Small intestine (tissue), 7 donors: ENCODE data around the gene UBE2V1. TPM values are rescaled to one million over a fixed set of nuclear protein-coding genes. Genes with fewer than 3 reads are reported as not detected.

Source experiments
- DNase-seq, 2 donors: peaks; one replicate each; pipeline versions ENCODE4 v3.0.0 to v3.0.0-alpha.2; 2013
- FAIRE-seq: peaks from 2 replicates; lab custom pipeline; 2012; peaks lifted over from hg19 to GRCh38; lab: Jason Lieb, UNC
- H3K27ac ChIP-seq, 3 donors: one replicate each; pipeline ENCODE4 v1.5.1; 2013; ENCODE audit warnings: low read length in 2 of 3, mild to moderate bottlenecking in 2 of 3, control low read depth in 1 of 3, inconsistent platforms in 1 of 3, low read depth in 1 of 3, moderate library complexity in 1 of 3
- H3K27me3 ChIP-seq, 3 donors: one replicate each; pipeline ENCODE4 v1.6.1; 2013; ENCODE audit warnings: low read length in 3 of 3, inconsistent platforms in 1 of 3; ENCODE audit not compliant: control insufficient read depth in 3 of 3, insufficient read depth in 3 of 3
- H3K36me3 ChIP-seq, 3 donors: one replicate each; pipeline ENCODE4 v1.6.1; 2013; ENCODE audit warnings: low read length in 3 of 3, inconsistent platforms in 1 of 3, low read depth in 1 of 3, mild to moderate bottlenecking in 1 of 3, moderate library complexity in 1 of 3; ENCODE audit not compliant: control insufficient read depth in 3 of 3, insufficient read depth in 2 of 3
- H3K4me1 ChIP-seq, 3 donors: one replicate each; pipeline ENCODE4 v1.6.1; 2013; ENCODE audit warnings: low read length in 2 of 3, inconsistent platforms in 1 of 3, low read depth in 1 of 3, mild to moderate bottlenecking in 1 of 3, moderate library complexity in 1 of 3; ENCODE audit not compliant: control insufficient read depth in 3 of 3, insufficient read depth in 2 of 3
- H3K4me3 ChIP-seq, 3 donors: one replicate each; pipeline ENCODE4 v1.5.1; 2013; ENCODE audit warnings: low read length in 3 of 3, control low read depth in 1 of 3, inconsistent platforms in 1 of 3, low read depth in 1 of 3, mild to moderate bottlenecking in 1 of 3, moderate library complexity in 1 of 3
- H3K9me3 ChIP-seq, 2 donors: one replicate each; pipeline ENCODE4 v1.6.1; 2013; ENCODE audit warnings: low read depth in 1 of 2, low read length in 1 of 2; ENCODE audit not compliant: control insufficient read depth in 2 of 2, insufficient read depth in 1 of 2
- WGBS, 3 donors: extraction: QIAGEN DNeasy Blood & Tissue Kit; methylation state at CpG; one replicate each; pipeline ENCODE4 v1.1.7; 2013; 5-methylcytosine and 5-hydroxymethylcytosine counted together
- polyA plus RNA-seq, 4 donors: library from polyadenylated mRNA; stranded (reverse) in 3 of 4; unstranded in 1 of 4; fragments of 200-250 nt in 3 of 4; fragments of 120-200 nt in 1 of 4; gene quantifications; one replicate each; pipeline versions ENCODE4 v1.2.1 to v1.2.3, GENCODE V29; 2013
- donor health status: healthy with polysubstance abuse.
- donor health status: control.
- donor health status: control.
- donor health status: Bipolar disorder and iron deficiency.
- donor health status: healthy.

The UBE2V1 gene
- polyA plus RNA-seq, 4 donors, result 72.7 to 123 (median 80.4) TPM

GRCh38 chr20:50053362-50054230, 59.4 kb downstream of the UBE2V1 start:
- DNase-seq, result peak in 1 of 2 donors; percentile 16
- H3K4me3 ChIP-seq, result no peak overlapping the region
- no peak for FAIRE-seq
- H3K36me3 ChIP-seq, result no peaks in the 10 kb centered on the region
- H3K4me1 ChIP-seq, result peaks cover 0 to 8% (median 0%) of the 10 kb centered on the region in 3 donors
- H3K27me3 ChIP-seq, result peaks cover 0 to 17% (median 0%) of the 10 kb centered on the region in 3 donors
- no peaks in the 10 kb centered on the region for H3K9me3 ChIP-seq
- 46 to 73% (median 60%) methylated on average over 19 of the region's 19 CpGs for WGBS, 3 donors
- no peak overlapping the region for H3K27ac ChIP-seq

GRCh38 chr20:50052550-50053361, 60.2 kb downstream of the UBE2V1 start:
- 31 to 37% (median 33%) methylated on average over 18 to 20 of the region's 20 CpGs for WGBS, 3 donors
- DNase-seq (no peak), FAIRE-seq (no peak)
- no peak overlapping the region for H3K27ac ChIP-seq
- peaks cover 0 to 8% (median 0%) of the 10 kb centered on the region in 3 donors for H3K4me1 ChIP-seq
- no peaks in the 10 kb centered on the region for H3K9me3 ChIP-seq
- H3K27me3 ChIP-seq, result peaks cover 0 to 17% (median 0%) of the 10 kb centered on the region in 3 donors
- no peaks in the 10 kb centered on the region for H3K36me3 ChIP-seq
- H3K4me3 ChIP-seq, result no peak overlapping the region

GRCh38 chr20:50050660-50051308, 62.2 kb downstream of the UBE2V1 start:
- DNase-seq (no peak), FAIRE-seq (no peak)
- H3K27me3 ChIP-seq, result peaks cover 0 to 17% (median 0%) of the 10 kb centered on the region in 3 donors
- H3K4me3 ChIP-seq, result no peak overlapping the region
- H3K36me3 ChIP-seq, result no peaks in the 10 kb centered on the region
- no peak overlapping the region for H3K27ac ChIP-seq
- 88 to 90% (median 89%) methylated on average over 11 of the region's 11 CpGs for WGBS, 3 donors
- H3K9me3 ChIP-seq, result peaks cover 0 to 3% of the 10 kb centered on the region in 2 donors
- peaks cover 0 to 8% (median 0%) of the 10 kb centered on the region in 3 donors for H3K4me1 ChIP-seq

GRCh38 chr20:50050214-50050613, 62.7 kb downstream of the UBE2V1 start:
- Histone ChIP-seq H3K9me3 (peaks cover 0 to 3% of the 10 kb centered on the region in 2 donors), H3K36me3 (no peaks in the 10 kb centered on the region), H3K4me1 (peaks cover 0 to 7% (median 0%) of the 10 kb centered on the region in 3 donors), H3K27ac (no peak overlapping the region), H3K27me3 (peaks cover 0 to 15% (median 0%) of the 10 kb centered on the region in 3 donors), H3K4me3 (no peak overlapping the region)
- 94 to 96% (median 96%) methylated on average over 5 of the region's 5 CpGs for WGBS, 3 donors
- DNase-seq (no peak), FAIRE-seq (no peak)

- no peak for FAIRE-seq
- peaks cover 0 to 3% of the 10 kb centered on the region in 2 donors for H3K9me3 ChIP-seq
- H3K27me3 ChIP-seq, result peaks cover 0 to 9% (median 0%) of the 10 kb centered on the region in 3 donors
- H3K4me3 ChIP-seq, result no peak overlapping the region
- H3K27ac ChIP-seq, result no peak overlapping the region
- DNase-seq, result no peak
- 85 to 91% (median 88%) methylated on average over 10 of the region's 10 CpGs for WGBS, 3 donors
- peaks cover 0 to under 1% (median 0%) of the 10 kb centered on the region in 3 donors for H3K4me1 ChIP-seq
- no peaks in the 10 kb centered on the region for H3K36me3 ChIP-seq
Observed at GRCh38 chr20:50049442-50050026, 63.4 kb downstream of the UBE2V1 start.

- DNase-seq, result no peak
- Histone ChIP-seq H3K4me1 (no peaks in the 10 kb centered on the region), H3K4me3 (no peak overlapping the region), H3K27me3 (peaks cover 0 to 1% (median 0%) of the 10 kb centered on the region in 3 donors), H3K27ac (no peak overlapping the region), H3K36me3 (no peaks in the 10 kb centered on the region), H3K9me3 (peaks cover 0 to 3% of the 10 kb centered on the region in 2 donors)
- 63 to 67% (median 66%) methylated on average over 16 of the region's 16 CpGs for WGBS, 3 donors
- no peak for FAIRE-seq
Observed at GRCh38 chr20:50048420-50049166, 64.4 kb downstream of the UBE2V1 start.

- Histone ChIP-seq H3K4me1 (no peaks in the 10 kb centered on the region), H3K4me3 (no peak overlapping the region), H3K36me3 (no peaks in the 10 kb centered on the region), H3K27ac (no peak overlapping the region), H3K27me3 (no peaks in the 10 kb centered on the region), H3K9me3 (peaks cover 0 to 3% of the 10 kb centered on the region in 2 donors)
- WGBS, 3 donors, result 74 to 79% (median 78%) methylated on average over 5 of the region's 5 CpGs
- DNase-seq (no peak), FAIRE-seq (no peak)
Observed at GRCh38 chr20:50044353-50044960, 68.5 kb downstream of the UBE2V1 start.
